Prostate gland (tissue), 2 donors: ENCODE measurements around the gene MRPL34. TPM values are rescaled to one million over a fixed set of nuclear protein-coding genes. Genes with fewer than 3 reads are reported as not detected.

Source experiments
- DNase-seq: peaks from one replicate; pipeline ENCODE4 v3.0.0-alpha.2; 2019; ENCODE audit warnings: low spot score
- H3K27ac ChIP-seq, 2 donors: fragments of 200-600 bp; sonication (generic); 2 replicates each; pipeline ENCODE4 v1.5.1; 2017 to 2019
- H3K27me3 ChIP-seq: fragments of 200-600 bp; sonication (generic); replicated peaks from 2 replicates; pipeline ENCODE4 v1.5.1; 2019; ENCODE audit not compliant: insufficient read depth
- H3K36me3 ChIP-seq, 2 donors: fragments of 200-600 bp; sonication (generic); 1 replicate in 1 of 2; 2 replicates in 1 of 2; pipeline versions ENCODE4 v1.5.1 to v1.8.1; 2017 to 2019
- H3K4me1 ChIP-seq: fragments of 200-600 bp; sonication (generic); replicated peaks from 2 replicates; pipeline ENCODE4 v1.5.1; 2019
- H3K4me3 ChIP-seq, 2 donors: fragments of 200-600 bp; sonication (generic); 2 replicates each; pipeline ENCODE4 v1.5.1; 2017 to 2019
- H3K9me3 ChIP-seq: fragments of 200-600 bp; sonication (generic); 2 replicates; pipeline ENCODE4 v1.5.1; 2017
- CTCF ChIP-seq, 4 experiments: fragments of 200-600 bp in 2 of 4; fragments of 450-650 bp in 2 of 4; sonication (generic) in 2 of 4; IDR thresholded peaks; 1 replicate in 3 of 4; 2 replicates in 1 of 4; pipeline ENCODE4 v1.5.1; 2016 to 2019; ENCODE audit warnings: antibody characterized with exemption in 4 of 4, mild to moderate bottlenecking in 2 of 4, moderate library complexity in 2 of 4
- POLR2A ChIP-seq: fragments of 450-650 bp; IDR thresholded peaks from one replicate; pipeline ENCODE4 v1.6.1; 2016; ENCODE audit warnings: antibody characterized with exemption, mild to moderate bottlenecking
- POLR2AphosphoS5 ChIP-seq: sonication (generic); formaldehyde crosslinking; IDR thresholded peaks from one replicate; pipeline ENCODE4 v1.6.1; 2017; ENCODE audit warnings: antibody characterized with exemption
- WGBS: methylation state at CpG from one replicate; pipeline ENCODE4 v1.1.5; 2018; 5-methylcytosine and 5-hydroxymethylcytosine counted together
- intact Hi-C: fragments of 100-400 bp; cut with DNase I; formaldehyde crosslinking; loops from one replicate; pipeline ENCODE4 v1.14.2; 2022
- total RNA-seq, 2 donors: library from RNA; depleted of rRNA; stranded (reverse); fragments of >200 nt; gene quantifications; one replicate each; pipeline ENCODE4 v1.1.0, GENCODE V29; 2016

The MRPL34 gene
- total RNA-seq, 2 donors from 2014 or later = 157 to 169 TPM

GRCh38 chr19:17325133-17325532 is 19.5 kb downstream of the MRPL34 start:
- Histone ChIP-seq H3K27ac (no peak overlapping the region), H3K27me3 (no peaks in the 10 kb centered on the region), H3K9me3 (no peaks in the 10 kb centered on the region), H3K36me3 (peaks cover 0 to 5% of the 10 kb centered on the region in 2 donors), H3K4me3 (no peak overlapping the region), H3K4me1 (peaks cover 9% of the 10 kb centered on the region)
- 95% methylated on average over 18 of the region's 20 CpGs for WGBS
- DNase-seq = no peak
- no peak for TF ChIP-seq POLR2A
- TF ChIP-seq CTCF (IDR thresholded peaks at IDR 0.05) = no peak
- no peak for TF ChIP-seq POLR2AphosphoS5
- intact Hi-C loops = no loop called here

- H3K27ac ChIP-seq = peak overlapping the region; percentile 16 to 20
- intact Hi-C loops = no loop called here
- H3K36me3 ChIP-seq = no peaks in the 10 kb centered on the region
- peaks cover 9% of the 10 kb centered on the region for H3K4me1 ChIP-seq
- no peak overlapping the region for H3K4me3 ChIP-seq
- whole genome bisulfite sequencing = 40% methylated on average over 17 of the region's 17 CpGs
- peak; percentile 67 for DNase-seq
- no peaks in the 10 kb centered on the region for H3K9me3 ChIP-seq
- peak; percentile 58 for TF ChIP-seq POLR2AphosphoS5
- no peak for TF ChIP-seq POLR2A
- H3K27me3 ChIP-seq = no peaks in the 10 kb centered on the region
Observed at GRCh38 chr19:17325881-17326594, 20.4 kb downstream of the MRPL34 start.

GRCh38 chr19:17326595-17326966 is 20.9 kb downstream of the MRPL34 start:
- H3K9me3 ChIP-seq = no peaks in the 10 kb centered on the region
- no peaks in the 10 kb centered on the region for H3K27me3 ChIP-seq
- WGBS = 73% methylated on average over 11 of the region's 11 CpGs
- H3K36me3 ChIP-seq = no peaks in the 10 kb centered on the region
- TF ChIP-seq CTCF (IDR thresholded peaks at IDR 0.05) = no peak
- no peak for TF ChIP-seq POLR2AphosphoS5
- intact Hi-C loops = no loop called here
- DNase-seq = no peak
- H3K4me1 ChIP-seq = peaks cover 9% of the 10 kb centered on the region
- no peak overlapping the region for H3K4me3 ChIP-seq
- no peak overlapping the region for H3K27ac ChIP-seq

DNA sequence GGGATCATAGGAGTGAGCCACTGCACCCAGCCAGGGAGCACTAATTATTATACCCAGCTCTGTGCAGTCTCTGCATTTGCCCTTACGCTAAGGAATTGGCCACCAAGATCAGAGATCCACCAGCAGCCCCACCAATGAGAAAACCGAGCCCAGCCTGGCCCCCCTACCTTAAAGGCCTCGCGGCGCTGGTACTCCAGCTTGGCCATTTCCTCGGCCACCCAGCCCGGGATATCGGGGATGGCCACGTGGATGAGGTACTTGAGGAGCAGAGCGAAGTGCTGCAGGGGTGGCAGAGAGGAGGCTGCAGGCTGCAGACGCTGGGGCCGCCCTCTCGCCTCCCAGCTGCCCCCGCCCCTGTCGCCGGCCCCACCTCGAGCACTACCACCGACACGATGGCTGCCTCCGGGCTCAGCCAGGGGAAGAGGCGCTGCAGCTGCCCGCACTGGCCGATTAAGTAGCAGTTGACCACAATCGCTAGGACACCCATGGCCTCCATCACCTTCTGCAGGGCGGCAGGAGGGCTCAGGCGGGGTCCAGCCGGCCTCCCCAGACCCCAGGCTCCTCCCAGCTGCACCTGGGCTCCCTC is 21.5 kb downstream of the MRPL34 start:
- WGBS = 90% methylated on average over 15 of the region's 27 CpGs
- peak overlapping the region; percentile 81 to 91 for H3K27ac ChIP-seq
- intact Hi-C loops = no loop called here
- peaks cover 9% of the 10 kb centered on the region for H3K4me1 ChIP-seq
- TF ChIP-seq CTCF (IDR thresholded peaks at IDR 0.05) (no peak), POLR2A (no peak), POLR2AphosphoS5 (no peak)
- H3K27me3 ChIP-seq = no peaks in the 10 kb centered on the region
- H3K9me3 ChIP-seq = no peaks in the 10 kb centered on the region
- H3K4me3 ChIP-seq = no peak overlapping the region
- no peak for DNase-seq
- no peaks in the 10 kb centered on the region for H3K36me3 ChIP-seq

GRCh38 chr19:17327654-17328516 is 22.2 kb downstream of the MRPL34 start:
- peak; percentile 63 for TF ChIP-seq POLR2AphosphoS5
- TF ChIP-seq POLR2A = peak; percentile 18
- TF ChIP-seq CTCF (IDR thresholded peaks at IDR 0.05) = peak; percentile 28 to 77 (median 55)
- peak; percentile 90 for DNase-seq
- Histone ChIP-seq H3K27ac (peak overlapping the region; percentile 81 to 91), H3K4me1 (peaks cover 9% of the 10 kb centered on the region), H3K36me3 (no peaks in the 10 kb centered on the region), H3K4me3 (peak overlapping the region; percentile 26 to 40), H3K9me3 (no peaks in the 10 kb centered on the region), H3K27me3 (no peaks in the 10 kb centered on the region)
- intact Hi-C loops = no loop called here
- 23% methylated on average over 62 of the region's 64 CpGs for WGBS
